ENCODE results near the gene STON2.
"Not testable (repeated sequence)": the region's sequence is repeated elsewhere in the genome, so short reads cannot be mapped to it uniquely, and the experiment has no call there.

STON2 gene

DNA sequence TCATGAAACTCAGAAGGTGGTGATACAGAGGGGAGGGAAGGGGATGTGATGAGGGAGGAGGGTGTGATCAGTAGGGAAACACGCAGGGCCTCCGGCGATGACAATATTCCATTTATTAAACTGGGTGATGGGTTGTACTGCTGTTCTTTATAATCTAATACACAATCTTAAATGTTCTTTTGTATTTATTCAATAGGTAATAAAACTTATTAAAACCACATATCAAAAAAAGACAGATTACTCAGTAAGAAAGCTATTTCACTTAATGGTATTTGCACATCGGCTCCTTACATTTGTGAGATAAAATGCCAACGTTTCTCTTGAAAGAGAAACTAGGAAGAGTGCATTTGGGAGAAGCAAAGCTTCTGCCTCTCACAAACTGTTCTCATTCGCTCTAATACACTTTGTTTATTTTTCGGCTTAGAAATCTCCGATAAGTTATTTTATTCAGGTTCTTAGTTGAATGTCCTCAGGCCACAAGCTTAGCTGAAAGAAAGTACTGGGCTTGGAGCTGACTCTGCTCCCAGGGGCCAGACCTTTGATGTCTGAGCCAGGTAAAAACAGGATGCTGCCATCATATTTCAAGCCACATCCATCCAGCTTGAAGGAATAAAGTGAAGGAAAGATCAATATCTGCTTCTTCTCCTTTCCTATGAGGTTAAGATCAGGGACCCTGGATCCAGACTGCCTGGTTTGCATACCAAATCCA lies 17.5 kb downstream of the STON2 start:
- H3K9ac ChIP-seq (ENCODE audit: insufficient read length, low read depth), result no peak overlapping the region
- H3K9me3 ChIP-seq (ENCODE audit: insufficient read depth, low read length), result peaks cover 8% of the 10 kb centered on the region; the same call in 1 of the 2 replicates
- no peaks in the 10 kb centered on the region for H3K27me3 ChIP-seq (ENCODE audit: insufficient read depth, insufficient read length)
- DNase-seq (ENCODE audit: low read depth, low spot score), result no peak
- no peaks in the 10 kb centered on the region for H3K36me3 ChIP-seq (ENCODE audit: insufficient read depth, insufficient read length, low read length)
- TF ChIP-seq ZNF274 (IDR thresholded peaks at IDR 0.05; ENCODE audit: low read depth, low read length), result no peak
- TF ChIP-seq SUZ12 (IDR thresholded peaks at IDR 0.05; ENCODE audit: extremely low read depth, insufficient read depth, insufficient read length), result no peak
- TF ChIP-seq YY1 (IDR thresholded peaks at IDR 0.05; ENCODE audit: insufficient read depth, insufficient read length), result no peak
- no peak overlapping the region for H3K4me3 ChIP-seq (ENCODE audit: insufficient read length, low read depth)
- peaks cover 4% of the 10 kb centered on the region for H3K4me1 ChIP-seq (ENCODE audit: insufficient read depth, insufficient read length)

DNA sequence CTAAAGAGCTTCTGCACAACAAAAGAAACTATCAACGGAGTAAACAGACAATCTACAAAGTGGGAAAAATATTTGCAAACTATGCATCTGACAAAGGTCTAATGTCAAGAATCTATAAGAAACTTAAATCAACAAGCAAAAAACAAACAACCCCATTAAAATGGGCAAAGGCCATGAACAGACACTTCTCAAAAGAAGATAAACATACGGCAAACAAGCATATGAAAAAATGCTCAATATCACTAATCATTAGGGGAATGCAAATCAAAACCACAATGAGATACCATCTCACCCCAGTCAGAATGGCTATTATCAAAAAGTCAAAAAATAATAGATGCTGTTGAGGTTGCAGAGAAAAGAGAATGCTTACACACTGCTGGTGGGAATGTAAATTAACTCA lies 20.1 kb downstream of the STON2 start:
- not testable (repeated sequence) for DNase-seq (ENCODE audit: low read depth, low spot score); H3K27me3 ChIP-seq (ENCODE audit: insufficient read depth, insufficient read length); H3K4me3 ChIP-seq (ENCODE audit: insufficient read length, low read depth); H3K9ac ChIP-seq (ENCODE audit: insufficient read length, low read depth); H3K9me3 ChIP-seq (ENCODE audit: insufficient read depth, low read length); H3K36me3 ChIP-seq (ENCODE audit: insufficient read depth, insufficient read length, low read length); H3K4me1 ChIP-seq (ENCODE audit: insufficient read depth, insufficient read length)

DNA sequence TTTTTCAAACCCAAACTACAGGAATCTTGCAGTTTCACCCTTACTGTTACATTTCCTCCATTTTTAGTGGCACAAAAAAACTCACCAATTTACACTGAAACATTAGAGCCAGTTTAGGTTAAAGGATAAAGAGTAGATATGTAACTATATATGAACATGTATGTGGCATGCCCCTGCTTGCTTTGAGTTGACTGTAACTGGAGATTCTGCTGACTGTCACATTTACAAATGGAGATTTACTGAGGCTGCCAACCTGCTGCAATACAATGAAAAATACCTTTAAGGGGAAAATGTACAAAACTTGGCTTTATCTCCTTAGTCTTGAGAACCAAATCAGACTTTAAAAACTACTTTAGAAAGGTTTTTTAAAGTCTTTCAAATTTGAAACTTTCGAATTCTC lies 28.3 kb downstream of the STON2 start:
- no peak overlapping the region for H3K9ac ChIP-seq (ENCODE audit: insufficient read length, low read depth)
- TF ChIP-seq YY1 (IDR thresholded peaks at IDR 0.05; ENCODE audit: insufficient read depth, insufficient read length) (no peak), SUZ12 (IDR thresholded peaks at IDR 0.05; ENCODE audit: extremely low read depth, insufficient read depth, insufficient read length) (no peak), ZNF274 (IDR thresholded peaks at IDR 0.05; ENCODE audit: low read depth, low read length) (no peak)
- H3K4me1 ChIP-seq (ENCODE audit: insufficient read depth, insufficient read length), result no peaks in the 10 kb centered on the region
- no peaks in the 10 kb centered on the region for H3K27me3 ChIP-seq (ENCODE audit: insufficient read depth, insufficient read length)
- no peak overlapping the region for H3K4me3 ChIP-seq (ENCODE audit: insufficient read length, low read depth)
- no peak for DNase-seq (ENCODE audit: low read depth, low spot score)
- no peaks in the 10 kb centered on the region for H3K9me3 ChIP-seq (ENCODE audit: insufficient read depth, low read length)
- H3K36me3 ChIP-seq (ENCODE audit: insufficient read depth, insufficient read length, low read length), result no peaks in the 10 kb centered on the region

DNA sequence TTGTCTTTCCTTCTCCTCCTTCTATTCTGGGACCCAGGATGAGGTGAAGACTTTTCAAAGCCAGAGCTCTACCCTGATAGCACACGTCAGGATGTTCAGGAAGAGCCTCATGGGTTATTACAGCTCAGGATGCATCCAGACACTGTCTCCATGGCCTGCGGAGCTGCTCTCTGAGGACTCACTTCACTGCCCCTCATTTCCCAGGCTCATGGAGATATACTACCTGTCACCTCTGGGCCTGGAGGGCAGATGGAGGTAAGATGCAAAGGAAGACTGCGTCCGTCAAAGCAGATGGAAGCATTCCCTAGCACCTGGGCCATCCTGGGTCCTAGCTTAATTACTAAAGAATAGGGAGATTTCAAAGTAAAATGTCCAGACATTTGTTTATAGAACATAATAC lies 32.6 kb downstream of the STON2 start:
- no peak for DNase-seq (ENCODE audit: low read depth, low spot score)
- Histone ChIP-seq H3K9me3 (ENCODE audit: insufficient read depth, low read length) (no peaks in the 10 kb centered on the region), H3K9ac (ENCODE audit: insufficient read length, low read depth) (no peak overlapping the region), H3K4me3 (ENCODE audit: insufficient read length, low read depth) (no peak overlapping the region), H3K36me3 (ENCODE audit: insufficient read depth, insufficient read length, low read length) (no peaks in the 10 kb centered on the region), H3K4me1 (ENCODE audit: insufficient read depth, insufficient read length) (no peaks in the 10 kb centered on the region), H3K27me3 (ENCODE audit: insufficient read depth, insufficient read length) (no peaks in the 10 kb centered on the region)
- TF ChIP-seq YY1 (IDR thresholded peaks at IDR 0.05; ENCODE audit: insufficient read depth, insufficient read length), result no peak

DNA sequence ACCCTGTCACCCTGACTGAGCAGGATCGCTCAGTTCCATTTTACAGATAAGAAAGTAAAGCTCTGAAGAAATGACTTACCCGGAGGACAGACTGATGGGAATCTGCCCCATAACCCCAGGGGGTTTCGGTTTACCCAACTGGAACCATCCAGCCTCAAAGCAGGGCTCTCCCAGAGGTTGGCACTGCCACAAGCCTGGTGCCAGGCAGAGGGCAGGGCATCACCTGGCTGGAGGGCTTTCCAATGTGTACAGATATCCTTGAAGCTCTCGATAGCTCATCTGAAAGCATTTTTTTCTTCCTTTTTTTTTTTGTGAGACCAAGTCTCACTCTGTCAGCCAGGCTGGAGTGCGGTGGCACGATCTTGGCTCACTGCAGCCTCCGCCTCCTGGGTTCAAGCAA lies 33.2 kb downstream of the STON2 start:
- H3K27me3 ChIP-seq (ENCODE audit: insufficient read depth, insufficient read length), result no peaks in the 10 kb centered on the region
- no peak overlapping the region for H3K9ac ChIP-seq (ENCODE audit: insufficient read length, low read depth)
- no peaks in the 10 kb centered on the region for H3K4me1 ChIP-seq (ENCODE audit: insufficient read depth, insufficient read length)
- H3K9me3 ChIP-seq (ENCODE audit: insufficient read depth, low read length), result no peaks in the 10 kb centered on the region
- no peak overlapping the region for H3K4me3 ChIP-seq (ENCODE audit: insufficient read length, low read depth)
- no peak for TF ChIP-seq ZNF274 (IDR thresholded peaks at IDR 0.05; ENCODE audit: low read depth, low read length)
- TF ChIP-seq SUZ12 (IDR thresholded peaks at IDR 0.05; ENCODE audit: extremely low read depth, insufficient read depth, insufficient read length), result no peak
- TF ChIP-seq YY1 (IDR thresholded peaks at IDR 0.05; ENCODE audit: insufficient read depth, insufficient read length), result no peak
- no peaks in the 10 kb centered on the region for H3K36me3 ChIP-seq (ENCODE audit: insufficient read depth, insufficient read length, low read length)
- DNase-seq (ENCODE audit: low read depth, low spot score), result no peak

DNA sequence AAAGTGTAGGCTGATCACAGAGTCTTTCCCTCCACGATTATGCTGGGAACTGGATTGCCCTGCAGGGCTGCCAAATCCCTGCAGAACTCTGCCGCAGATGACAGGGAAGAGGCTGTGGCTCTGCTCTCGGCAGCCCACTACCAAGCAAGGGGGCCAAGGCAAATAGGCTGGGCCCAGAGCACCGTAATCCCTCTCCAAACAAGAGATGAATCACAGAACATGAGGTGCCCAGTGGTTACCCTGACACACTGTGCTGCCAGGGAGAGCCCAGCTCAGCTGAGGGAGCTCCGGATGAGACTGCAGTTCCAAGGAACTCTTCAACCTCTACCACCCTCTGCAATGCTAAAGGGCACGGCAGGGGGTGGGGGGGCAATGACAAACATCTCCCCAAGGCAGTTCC lies 33.9 kb downstream of the STON2 start:
- DNase-seq (ENCODE audit: low read depth, low spot score), result no peak
- Histone ChIP-seq H3K9me3 (ENCODE audit: insufficient read depth, low read length) (no peaks in the 10 kb centered on the region), H3K36me3 (ENCODE audit: insufficient read depth, insufficient read length, low read length) (no peaks in the 10 kb centered on the region), H3K27me3 (ENCODE audit: insufficient read depth, insufficient read length) (no peaks in the 10 kb centered on the region), H3K4me1 (ENCODE audit: insufficient read depth, insufficient read length) (no peaks in the 10 kb centered on the region), H3K9ac (ENCODE audit: insufficient read length, low read depth) (no peak overlapping the region), H3K4me3 (ENCODE audit: insufficient read length, low read depth) (no peak overlapping the region)
- TF ChIP-seq ZNF274 (IDR thresholded peaks at IDR 0.05; ENCODE audit: low read depth, low read length) (no peak), YY1 (IDR thresholded peaks at IDR 0.05; ENCODE audit: insufficient read depth, insufficient read length) (no peak), SUZ12 (IDR thresholded peaks at IDR 0.05; ENCODE audit: extremely low read depth, insufficient read depth, insufficient read length) (no peak)

DNA sequence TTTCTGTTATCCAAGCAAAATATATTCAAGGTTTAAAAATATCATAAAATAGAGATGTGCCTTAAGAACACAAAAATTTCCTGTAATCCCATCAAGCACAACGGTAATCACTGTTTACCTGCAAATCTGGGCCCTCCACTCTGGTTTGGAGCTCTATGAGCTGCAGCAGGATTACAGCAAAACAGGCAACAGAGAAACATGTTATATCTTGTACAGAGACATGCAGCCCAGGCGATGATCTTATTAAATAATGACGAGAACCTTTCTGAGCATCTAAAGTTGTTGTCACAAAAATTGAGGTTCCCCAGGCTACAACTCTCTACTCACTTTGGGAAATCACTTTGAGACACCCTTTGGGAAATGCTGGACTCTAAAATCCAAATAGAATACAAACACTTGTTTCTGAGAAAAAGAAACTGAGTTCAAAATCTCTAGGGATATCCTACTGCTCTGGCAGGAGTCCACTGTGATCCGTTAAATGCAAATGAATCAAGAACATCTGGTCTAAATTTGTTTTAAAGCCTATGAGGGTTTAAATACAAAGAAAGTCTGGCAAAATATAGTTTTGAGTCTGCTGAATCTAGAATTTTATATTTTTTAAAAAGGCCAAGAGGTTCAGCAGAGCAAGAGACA lies 36.3 kb downstream of the STON2 start:
- Histone ChIP-seq H3K4me3 (ENCODE audit: insufficient read length, low read depth) (no peak overlapping the region), H3K4me1 (ENCODE audit: insufficient read depth, insufficient read length) (no peaks in the 10 kb centered on the region), H3K9me3 (ENCODE audit: insufficient read depth, low read length) (no peaks in the 10 kb centered on the region), H3K27me3 (ENCODE audit: insufficient read depth, insufficient read length) (no peaks in the 10 kb centered on the region), H3K36me3 (ENCODE audit: insufficient read depth, insufficient read length, low read length) (no peaks in the 10 kb centered on the region), H3K9ac (ENCODE audit: insufficient read length, low read depth) (no peak overlapping the region)
- no peak for DNase-seq (ENCODE audit: low read depth, low spot score)
- TF ChIP-seq YY1 (IDR thresholded peaks at IDR 0.05; ENCODE audit: insufficient read depth, insufficient read length), result no peak
- TF ChIP-seq SUZ12 (IDR thresholded peaks at IDR 0.05; ENCODE audit: extremely low read depth, insufficient read depth, insufficient read length), result no peak
- no peak for TF ChIP-seq ZNF274 (IDR thresholded peaks at IDR 0.05; ENCODE audit: low read depth, low read length)

Data from NT2/D1 (cell line).